GM12878 (cell line): ENCODE data around the gene BAZ2B. TPM values are rescaled to one million over a fixed set of nuclear protein-coding genes. Genes with fewer than 3 reads are reported as not detected.

Experiments used
- ATAC-seq: fragments of 200-7000 bp; cut with Tn5 transposase; 3 replicates; pipeline ENCODE4 v1.9.1; 2020; ENCODE audit warnings: mild to moderate bottlenecking, moderate library complexity
- Bru-seq: library from RNA; stranded (reverse); fragments of 400-500 nt; gene quantifications from one replicate; lab custom pipeline; 2021; lab: Mats Ljungman, UMichigan
- BruChase-seq, 2 experiments: library from RNA; stranded (reverse); fragments of 400-500 nt; gene quantifications; one replicate each; lab custom pipeline; 2021; lab: Mats Ljungman, UMichigan
- BruUV-seq: library from RNA; stranded (reverse); fragments of 400-500 nt; replicated peaks from 2 replicates; lab custom pipeline; 2021; lab: Mats Ljungman, UMichigan
- CTCF ChIA-PET: fragments of 300-600 bp; sonication (Branson Sonifier 250); formaldehyde crosslinking; extraction: SDS; loops from one replicate; lab custom pipeline; 2021; ENCODE audit warnings: inconsistent platforms; lab: Yijun Ruan, JAX
- POLR2A ChIA-PET: fragments of 350-600 bp; formaldehyde crosslinking; extraction: SDS; loops from one replicate; lab custom pipeline; 2021; ENCODE audit warnings: inconsistent platforms; lab: Charles Lee
- RAD21 ChIA-PET: fragments of 300-600 bp; sonication (Branson Sonifier 250); formaldehyde crosslinking; loops from one replicate; lab custom pipeline; 2023; ENCODE audit warnings: antibody characterized with exemption; ENCODE audit not compliant: unreplicated experiment; lab: Charles Lee
- SMC1A ChIA-PET: fragments of 300-600 bp; sonication (Branson Sonifier 250); formaldehyde crosslinking; loops from one replicate; lab custom pipeline; 2023; ENCODE audit not compliant: unreplicated experiment, uncharacterized antibody; lab: Charles Lee
- DNase-seq: peaks from one replicate; pipeline ENCODE4 v3.0.0-alpha.2; 2011; ENCODE audit warnings: low read depth, low spot score
- FAIRE-seq: peaks from 3 replicates; lab custom pipeline; 2011; peaks lifted over from hg19 to GRCh38; lab: Jason Lieb, UNC
- H2AFZ ChIP-seq: 2 replicates; pipeline ENCODE4 v1.6.0; 2011; ENCODE audit warnings: low read depth, low read length, control low read depth; ENCODE audit not compliant: control insufficient read depth
- H3K27ac ChIP-seq: 2 replicates; pipeline ENCODE4 v1.5.1; 2011; ENCODE audit warnings: control low read depth; ENCODE audit not compliant: control insufficient read depth, insufficient read depth
- H3K27me3 ChIP-seq, 2 experiments: replicated peaks in 1 of 2; 2 replicates each; pipeline versions ENCODE4 v1.6.0 to v1.6.1; 2011; ENCODE audit warnings: low read length in 1 of 2; ENCODE audit not compliant: control insufficient read depth in 2 of 2, insufficient read depth in 2 of 2
- H3K36me3 ChIP-seq, 2 experiments: 2 replicates each; pipeline ENCODE4 v1.5.1; 2011; ENCODE audit warnings: low read length in 1 of 2; ENCODE audit not compliant: control insufficient read depth in 2 of 2, insufficient read depth in 2 of 2
- H3K4me1 ChIP-seq: 2 replicates; pipeline ENCODE4 v1.6.1; 2011; ENCODE audit warnings: mild to moderate bottlenecking, low read length, moderate library complexity, mixed read lengths; ENCODE audit not compliant: control insufficient read depth, insufficient read depth
- H3K4me2 ChIP-seq: 2 replicates; pipeline ENCODE4 v1.6.0; 2011; ENCODE audit warnings: control low read depth; ENCODE audit not compliant: control insufficient read depth, insufficient read depth
- H3K4me3 ChIP-seq: fragments of 200-600 bp; sonication (generic); 2 replicates; pipeline ENCODE4 v1.5.1; 2016
- H3K79me2 ChIP-seq: 2 replicates; pipeline ENCODE4 v1.6.0; 2011; ENCODE audit warnings: low read length; ENCODE audit not compliant: control insufficient read depth, insufficient read depth
- H3K9ac ChIP-seq: 2 replicates; pipeline ENCODE4 v1.8.0; 2011; ENCODE audit warnings: low read length, control low read depth, mixed read lengths; ENCODE audit not compliant: control insufficient read depth, insufficient read depth
- H3K9me3 ChIP-seq: replicated peaks from 3 replicates; pipeline ENCODE4 v1.5.1; 2011; ENCODE audit warnings: mild to moderate bottlenecking, low read length; ENCODE audit not compliant: control insufficient read depth, insufficient read depth
- H4K20me1 ChIP-seq: 2 replicates; pipeline ENCODE4 v1.6.0; 2011; ENCODE audit not compliant: control insufficient read depth, insufficient read depth
- ATF2 ChIP-seq: IDR thresholded peaks from 2 replicates; pipeline ENCODE4 v1.6.1; 2012; ENCODE audit warnings: low read length, inconsistent platforms
- ATF7 ChIP-seq: fragments of 450-650 bp; IDR thresholded peaks from 2 replicates; pipeline ENCODE4 v1.6.1; 2016; ENCODE audit warnings: low read depth, mild to moderate bottlenecking
- BCL11A ChIP-seq: IDR thresholded peaks from 2 replicates; pipeline ENCODE4 v1.6.1; 2011; ENCODE audit warnings: low read depth, low read length
- CHD1 ChIP-seq: IDR thresholded peaks from 2 replicates; pipeline ENCODE4 v1.6.1; 2012; ENCODE audit warnings: low read depth, low read length, improper control_type of control experiment
- CREB1 ChIP-seq: IDR thresholded peaks from 2 replicates; pipeline ENCODE4 v1.6.1; 2012; ENCODE audit warnings: low read depth, mild to moderate bottlenecking, inconsistent platforms
- CREM ChIP-seq: IDR thresholded peaks from 2 replicates; pipeline ENCODE4 v1.6.1; 2014; ENCODE audit warnings: antibody characterized with exemption, low read depth
- EED ChIP-seq: sonication (generic); IDR thresholded peaks from 2 replicates; pipeline ENCODE4 v1.6.1; 2016; ENCODE audit warnings: antibody characterized with exemption, low read depth
- JUNB ChIP-seq: IDR thresholded peaks from 2 replicates; pipeline ENCODE4 v1.6.1; 2016; ENCODE audit warnings: antibody characterized with exemption, mild to moderate bottlenecking
- MTA3 ChIP-seq: IDR thresholded peaks from 2 replicates; pipeline ENCODE4 v1.6.1; 2012; ENCODE audit warnings: low read length, inconsistent platforms, borderline replicate concordance
- WGBS: methylation state at CpG from one replicate; pipeline ENCODE4 v1.1.6; 2016; ENCODE audit warnings: low lambda C conversion rate; ENCODE audit not compliant: insufficient replicate concordance, insufficient coverage; ENCODE audit errors: missing lambda C conversion rate; 5-methylcytosine and 5-hydroxymethylcytosine counted together
- in situ Hi-C: fragments of 300-500 bp; cut with MboI; formaldehyde crosslinking; loops from 9 replicates; pipeline ENCODE4 v1.14.3; 2018; ENCODE audit warnings: mixed read lengths
- intact Hi-C: fragments of 100-400 bp; cut with micrococcal nuclease; formaldehyde crosslinking; loops from one replicate; pipeline ENCODE4 v1.14.2; 2022; ENCODE audit not compliant: unreplicated experiment
- long read RNA-seq, 2 experiments: library from polyadenylated mRNA; unstranded; transcript quantifications; one replicate each; pipeline ENCODE4 v2.0.0, GENCODE V29; 2019 to 2020
- polyA minus RNA-seq, 3 experiments: library from RNA; depleted of rRNA, polyadenylated mRNA; stranded (reverse); fragments of >200 nt; gene quantifications; 2 replicates each; pipeline ENCODE4 v1.2.3, GENCODE V29; 2011
- polyA plus RNA-seq, 11 experiments: library from polyadenylated mRNA; depleted of rRNA in 4 of 11; unstranded in 6 of 11; stranded (reverse) in 5 of 11; fragments of >200 nt; fragmentation: Nextera tagmentation in 4 of 11; fragmentation: Illumina TruSeq in 1 of 11; extraction: Ambion mirVana in 4 of 11; extraction: Trizol in 1 of 11; gene quantifications; 1 replicate in 1 of 11; 2 replicates in 10 of 11; pipeline versions ENCODE4 v1.2.1 to v1.2.3, GENCODE V29; 2011 to 2016; ENCODE audit warnings: inconsistent platforms in 2 of 11, missing spikeins in 2 of 11, low read depth in 1 of 11
- total RNA-seq, 4 experiments: library from RNA; depleted of rRNA in 3 of 4; stranded (reverse); fragments of >200 nt in 3 of 4; fragmentation: Illumina TruSeq in 1 of 4; extraction: Trizol in 1 of 4; gene quantifications; 2 replicates each; pipeline versions ENCODE4 v1.2.1 to v1.2.3, GENCODE V29; 2013 to 2021

BAZ2B gene
- 510 and 514 TPM in 2 replicates for total RNA-seq (2013; cell fraction: nucleolus; rRNA removed)
- total RNA-seq (2014; rRNA removed) (29.0 and 35.7 TPM in 2 replicates), total RNA-seq (2014; rRNA removed; fragmentation: Illumina TruSeq; extraction: Trizol) (49.7 and 52.7 TPM in 2 replicates), total RNA-seq (2021) (32.1 and 33.0 TPM in 2 replicates), polyA plus RNA-seq (2011; rRNA removed) (24.9 and 33.1 TPM in 2 replicates), polyA plus RNA-seq (2014; fragmentation: Illumina TruSeq; extraction: Trizol) (33.3 and 47.1 TPM in 2 replicates), polyA plus RNA-seq (2014; fragmentation: Nextera tagmentation; extraction: Ambion mirVana) (10 to 100 TPM in 1 of 2 experiments, 1 to 10 TPM in 1; 8.8 to 12.8 TPM), polyA plus RNA-seq (2014; rRNA removed) (18.6 and 24.5 TPM in 2 replicates), polyA plus RNA-seq (2016; fragmentation: Nextera tagmentation; extraction: Ambion mirVana) (10 to 100 TPM; 22.4 to 23.9 TPM), polyA minus RNA-seq (2011; rRNA and poly(A)+ RNA removed) (71.0 and 79.2 TPM in 2 replicates), Bru-seq, nascent RNA (percentile 79 among the genes with signal in this experiment), BruChase-seq, experiment 1, labeled RNA remaining after a 6-hour chase (percentile 72 among the genes with signal in this experiment), BruChase-seq, experiment 2, labeled RNA remaining after a 2-hour chase (percentile 74 among the genes with signal in this experiment)
- 23.5 TPM for polyA plus RNA-seq (2011; ENCODE audit: low read depth)
- polyA plus RNA-seq (2011; cell fraction: cytosol; rRNA removed), result 12.6 and 14.4 TPM in 2 replicates
- polyA plus RNA-seq (2011; cell fraction: nucleus; rRNA removed), result 33.1 and 42.0 TPM in 2 replicates
- 19.7 and 23.3 TPM in 2 replicates for polyA plus RNA-seq (2012)
- 18.4 and 19.5 TPM in 2 replicates for polyA minus RNA-seq (2011; cell fraction: cytosol; rRNA and poly(A)+ RNA removed)
- polyA minus RNA-seq (2011; cell fraction: nucleus; rRNA and poly(A)+ RNA removed), result 68.2 and 95.3 TPM in 2 replicates
- long read RNA-seq, experiment 1, partial matches to known transcripts, result 0 of 4 reads
- long read RNA-seq, experiment 1, other reads (novel, unspliced or antisense), result 4 of 4 reads
- long read RNA-seq, experiment 2, full-length matches to known transcripts, result 2 of 54 reads
- long read RNA-seq, experiment 2, partial matches to known transcripts, result 20 of 54 reads
- long read RNA-seq, experiment 2, other reads (novel, unspliced or antisense), result 32 of 54 reads

DNA sequence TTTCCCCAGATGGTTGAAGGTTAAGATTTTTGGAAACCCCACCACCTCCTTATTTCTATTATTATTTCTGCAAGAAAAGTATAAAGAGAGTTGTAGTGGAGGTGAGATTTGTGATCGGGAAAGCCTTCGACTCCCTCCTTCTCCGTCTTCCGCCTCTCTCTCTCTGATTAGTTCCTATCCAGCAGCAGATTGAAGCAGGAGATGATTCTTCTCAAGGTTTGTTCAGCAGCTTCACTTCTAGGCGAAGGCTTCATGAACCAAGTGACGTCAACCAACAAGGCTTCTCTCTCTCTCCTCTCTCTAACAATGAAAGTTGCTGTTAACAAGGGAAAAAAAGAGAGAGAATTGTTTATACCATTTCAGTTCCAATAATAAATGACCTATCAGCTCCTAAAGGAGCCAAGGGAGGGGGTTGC is at the start of gene BAZ2B:
BAZ2B (minus strand) TSS at position 263 of the 416 bp plus-strand sequence. CDS start 137,829 bp downstream, outside the sequence.
- ATAC-seq (peak; percentile 55), DNase-seq (no peak), FAIRE-seq (peak; percentile 74)
- no peaks in the 10 kb centered on the region; the same call in 1 of the 2 replicates for H3K4me1 ChIP-seq
- intact Hi-C loops, result loop anchor here (5.0 to 10.0 kb wide), 3 partner anchors 99 to 349 kb away; no protein-coding TSS in a partner anchor
- ChIA-PET SMC1A (interaction anchor here (1.0 kb wide), 1 partner anchor 190 kb away, joined by 3 read pairs; no protein-coding TSS in a partner anchor), POLR2A (no interaction called here), RAD21 (no interaction called here), CTCF (interaction anchor here (0.9 to 1.5 kb wide), 4 partner anchors 62 to 351 kb away, joined by 3 to 4 read pairs (median 3); no protein-coding TSS in a partner anchor)
- H3K27me3 ChIP-seq, result no peaks in the 10 kb centered on the region
- in situ Hi-C loops, result no loop called here
- no peaks in the 10 kb centered on the region for H3K9me3 ChIP-seq
- H3K27ac ChIP-seq, result peak within 1 kb of the TSS; percentile 73
- H3K9ac ChIP-seq, result peak within 1 kb of the TSS; percentile 78
- H3K79me2 ChIP-seq, result peaks cover 31% of the 10 kb centered on the region
- peak within 1 kb of the TSS; percentile 70 for H3K4me3 ChIP-seq
- H2AFZ ChIP-seq, result peak within 1 kb of the TSS; percentile 87
- TF ChIP-seq CREM (peak; percentile 58; the same call in 1 of the 2 replicates), JUNB (0 out of 2 replicates have a peak, but pooled peaks have one; percentile 19), MTA3 (0 out of 2 replicates have a peak, but pooled peaks have one; percentile 57), ATF7 (peak; percentile 87), CHD1 (no peak), CREB1 (peak; percentile 71; the same call in 1 of the 2 replicates), EED (0 out of 2 replicates have a peak, but pooled peaks have one; percentile 9), BCL11A (no peak), ATF2 (peak; percentile 82)
- BruUV-seq, result no TSS peak
- peak within 1 kb of the TSS; percentile 80 for H3K4me2 ChIP-seq
- no peaks in the 10 kb centered on the region for H3K36me3 ChIP-seq
- no peaks in the 10 kb centered on the region for H4K20me1 ChIP-seq
- 11% methylated on average over 6 of the region's 6 CpGs for WGBS
